CD1c-positive myeloid dendritic cell (primary cell): ENCODE measurements around the gene HSPA13.
"Not testable (repeated sequence)": the region's sequence is repeated elsewhere in the genome, so short reads cannot be mapped to it uniquely, and the experiment has no call there.

Experiments
- DNase-seq: peaks from one replicate; pipeline ENCODE4 v3.0.0-alpha.2; 2016; ENCODE audit errors: extremely low spot score

HSPA13 gene

DNA sequence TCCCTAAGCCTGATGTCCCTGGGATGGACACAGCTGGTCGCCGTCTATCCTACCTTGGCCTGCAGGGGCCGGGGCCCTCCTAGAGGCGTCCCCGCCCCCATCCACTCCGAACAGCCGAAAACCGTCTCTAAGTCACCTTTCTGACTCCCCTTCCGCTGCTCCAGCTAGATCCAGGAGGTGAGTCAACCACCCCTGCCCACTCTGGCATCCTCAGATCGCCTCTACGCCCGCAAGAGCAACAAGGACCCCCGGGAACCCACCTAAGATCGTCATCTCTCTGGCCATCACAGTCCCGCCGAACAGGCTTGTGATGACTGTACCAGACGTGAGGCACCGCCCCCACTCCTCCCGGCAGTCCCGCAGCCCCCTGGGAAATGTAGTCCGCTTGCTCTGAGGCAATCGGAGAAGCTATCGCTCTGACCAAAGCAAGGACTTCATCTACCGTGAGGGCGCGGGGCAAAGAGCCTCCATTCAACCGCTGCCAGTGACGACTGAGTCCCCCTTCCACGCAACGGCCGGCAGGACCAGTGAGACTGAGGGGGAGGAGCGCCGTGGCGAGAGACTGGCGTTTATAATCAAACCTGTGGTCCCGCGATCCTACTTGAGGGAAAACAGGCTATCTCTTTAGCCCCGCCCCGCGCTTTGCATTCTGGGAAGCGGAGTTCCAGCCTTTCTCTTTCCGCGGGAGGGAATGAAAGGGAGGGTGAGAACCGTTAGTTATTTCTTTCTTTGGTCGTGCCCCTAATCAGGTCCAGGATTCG, at the start of gene HSPA13:
Gene HSPA13 (minus strand): TSS at position 312 of the 761 bp plus-strand sequence. CDS start 27 bp downstream, at position 285.
- DNase-seq: peak; percentile 99

DNA sequence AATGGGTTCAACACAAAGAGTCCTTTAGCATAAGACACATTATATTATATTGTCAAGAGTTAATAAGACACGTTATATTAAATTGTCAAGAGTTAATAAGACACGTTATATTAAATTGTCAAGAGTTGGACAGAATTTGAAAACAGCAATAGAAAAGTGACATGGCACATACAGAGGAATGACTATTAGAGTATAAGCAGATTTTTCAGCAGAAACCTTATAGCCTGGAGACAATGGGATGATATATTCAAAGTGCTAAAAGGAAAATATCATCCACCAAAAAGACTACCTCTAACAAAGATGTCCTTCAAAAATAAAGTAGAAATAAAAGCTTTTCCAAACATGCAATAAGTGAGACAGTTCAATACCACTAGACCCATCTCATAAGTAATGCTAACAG, 36.0 kb upstream of the HSPA13 start:
- no peak for DNase-seq

DNA sequence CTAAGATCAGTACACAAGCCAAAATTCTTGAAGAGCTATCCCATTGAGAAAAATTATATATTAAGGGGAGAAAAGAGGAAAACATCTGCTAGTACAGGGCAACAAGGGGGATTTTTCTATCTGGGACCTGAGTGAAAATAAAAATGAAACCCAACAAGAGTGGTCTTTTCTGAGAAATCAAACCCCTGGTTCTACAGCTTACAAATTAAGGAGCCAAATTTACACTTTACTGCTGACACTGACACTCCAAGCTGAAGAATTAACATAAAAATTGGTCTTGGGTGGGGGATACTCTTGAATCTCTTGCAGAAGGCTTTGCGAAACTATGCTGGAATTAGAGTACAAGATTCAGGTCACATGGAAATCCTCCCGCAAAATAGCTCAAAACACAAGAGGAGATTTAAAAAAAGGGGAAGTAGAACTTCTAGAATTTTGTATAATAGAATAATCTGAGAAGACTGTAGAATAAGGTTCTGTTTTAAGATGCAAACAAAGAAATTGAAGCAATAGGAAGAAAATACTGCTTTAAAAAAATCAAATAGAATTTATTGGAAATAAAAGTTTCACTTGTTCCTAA, 32.1 kb upstream of the HSPA13 start:
- peak; percentile 13 for DNase-seq

- DNase-seq: no peak
Measured at GRCh38 chr21:14405962-14406361, 23.0 kb upstream of the HSPA13 start.

- DNase-seq: no peak
Measured at GRCh38 chr21:14405225-14405624, 22.3 kb upstream of the HSPA13 start.

DNA sequence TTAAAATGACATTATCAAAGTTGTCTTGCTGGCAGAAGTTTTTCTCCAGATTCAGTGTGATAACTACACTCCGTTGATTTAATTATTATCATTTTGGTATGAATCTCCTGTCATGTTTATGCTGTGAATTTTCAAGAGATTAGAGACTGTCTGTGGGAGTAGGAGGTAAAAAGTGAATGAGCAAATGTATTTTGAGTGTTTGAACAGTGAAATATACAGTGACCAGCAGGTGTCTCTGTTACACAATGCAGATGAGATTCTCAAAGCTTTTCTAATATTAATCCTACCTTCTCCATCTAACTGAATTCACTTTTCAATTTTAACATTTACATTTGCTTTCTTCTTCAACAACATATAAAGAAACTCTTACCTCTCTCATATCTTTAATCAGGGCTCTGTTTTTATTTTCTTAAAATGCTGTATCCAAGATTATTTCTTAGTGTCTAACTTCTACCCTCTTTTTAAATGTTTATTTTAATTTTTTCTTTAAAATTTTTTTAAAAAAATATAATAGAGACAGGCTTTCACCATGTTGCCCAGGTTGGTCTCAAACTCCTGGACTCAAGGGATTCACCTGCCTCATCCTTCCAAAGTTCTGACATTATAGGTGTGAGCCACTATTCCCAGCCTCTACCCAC, 20.9 kb upstream of the HSPA13 start:
- peak; percentile 55 for DNase-seq

DNA sequence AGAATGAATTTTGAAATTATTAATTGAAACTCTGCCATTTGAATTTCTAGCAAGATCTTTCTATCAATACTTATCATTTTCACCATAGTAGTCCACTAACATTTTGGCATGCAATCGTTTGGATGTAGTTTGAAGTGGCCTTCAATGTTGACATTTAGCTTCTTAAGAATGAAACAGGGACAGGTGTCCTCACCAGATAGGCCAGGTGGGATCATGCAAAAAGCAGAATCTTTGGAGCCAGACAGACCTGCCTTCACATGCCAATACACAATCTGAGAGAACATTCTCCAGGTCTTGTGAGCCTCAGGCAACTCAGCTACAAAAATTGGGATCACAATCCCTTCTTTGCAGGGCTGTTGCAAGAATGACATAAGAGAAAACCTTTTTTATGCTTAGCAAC, 18.3 kb upstream of the HSPA13 start:
- no peak for DNase-seq

DNA sequence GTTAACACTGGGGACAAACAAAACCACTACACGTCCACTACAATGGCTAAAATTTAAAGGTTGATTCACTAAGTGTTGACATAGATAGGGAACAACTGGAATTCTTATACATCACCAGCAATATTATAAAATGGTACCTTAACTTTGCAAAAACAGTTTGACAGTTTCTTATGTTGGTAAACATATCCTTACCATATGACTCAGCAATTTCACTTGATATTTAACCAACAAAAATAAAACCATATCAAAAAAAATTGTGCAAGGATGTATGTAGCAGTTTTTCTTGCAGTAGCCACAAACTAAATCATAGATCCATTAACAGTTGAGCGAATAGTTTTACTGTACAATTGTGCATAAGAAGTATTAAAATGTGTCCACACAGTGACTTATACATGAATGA, 5.3 kb upstream of the HSPA13 start:
- DNase-seq: no peak

- DNase-seq: no peak
Measured at GRCh38 chr21:14384453-14384852, 1.5 kb upstream of the HSPA13 start.

GRCh38 chr21:14383596-14384180, 742 bp upstream of the HSPA13 start:
- DNase-seq: peak; percentile 26

GRCh38 chr21:14382486-14382834, 486 bp downstream of the HSPA13 start:
- DNase-seq: no peak

GRCh38 chr21:14376854-14377253, 6.1 kb downstream of the HSPA13 start:
- no peak for DNase-seq

- DNase-seq: peak; percentile 17
Measured at GRCh38 chr21:14366998-14367397, 15.9 kb downstream of the HSPA13 start.

- DNase-seq: peak; percentile 20
Measured at GRCh38 chr21:14361958-14362357, 21.0 kb downstream of the HSPA13 start.

- no peak for DNase-seq
Measured at GRCh38 chr21:14358775-14359174, 24.2 kb downstream of the HSPA13 start.

DNA sequence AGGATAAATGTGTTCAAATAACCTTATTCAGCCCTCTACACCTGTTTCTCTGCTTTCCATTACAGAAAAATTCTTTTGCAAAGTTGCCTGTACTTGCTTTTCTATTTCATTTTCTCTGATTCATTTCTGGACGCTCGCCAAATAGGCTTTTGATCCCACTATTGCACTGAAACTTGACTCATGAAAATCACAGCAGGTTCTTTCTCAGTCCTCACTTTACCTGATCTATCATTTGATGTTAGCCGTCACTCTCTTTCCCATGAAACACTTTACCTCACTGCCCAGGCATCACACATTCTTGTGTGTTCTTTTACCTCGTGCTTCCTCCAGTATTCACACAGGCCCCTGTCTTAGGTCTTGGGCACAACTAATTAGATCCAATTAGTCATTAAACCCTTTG, 26.2 kb downstream of the HSPA13 start:
- no peak for DNase-seq

GRCh38 chr21:14354515-14354914, 28.4 kb downstream of the HSPA13 start:
- no peak for DNase-seq

DNA sequence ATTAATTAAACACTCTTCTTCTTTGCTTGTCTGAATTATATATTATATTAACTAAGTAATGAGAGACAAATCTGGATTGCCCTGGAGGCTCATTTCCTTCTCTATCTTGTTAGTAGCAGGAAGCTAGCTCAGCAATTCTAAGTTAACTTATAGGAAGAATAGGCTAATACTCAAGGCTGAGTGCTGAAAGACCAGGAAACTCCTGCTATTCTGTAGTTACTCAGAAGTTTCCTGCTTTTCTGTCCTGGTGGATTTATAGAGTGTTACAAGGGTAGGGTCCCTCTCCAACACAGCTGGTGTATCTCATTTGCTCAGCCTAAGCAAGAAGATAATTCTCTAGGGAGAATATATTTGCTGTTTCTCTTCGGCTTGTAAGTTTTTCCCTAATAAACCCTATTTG, 29.2 kb downstream of the HSPA13 start:
- no peak for DNase-seq

GRCh38 chr21:14353231-14353630, 29.7 kb downstream of the HSPA13 start:
- no peak for DNase-seq

GRCh38 chr21:14327346-14327745, 55.6 kb downstream of the HSPA13 start:
- not testable (repeated sequence) for DNase-seq

DNA sequence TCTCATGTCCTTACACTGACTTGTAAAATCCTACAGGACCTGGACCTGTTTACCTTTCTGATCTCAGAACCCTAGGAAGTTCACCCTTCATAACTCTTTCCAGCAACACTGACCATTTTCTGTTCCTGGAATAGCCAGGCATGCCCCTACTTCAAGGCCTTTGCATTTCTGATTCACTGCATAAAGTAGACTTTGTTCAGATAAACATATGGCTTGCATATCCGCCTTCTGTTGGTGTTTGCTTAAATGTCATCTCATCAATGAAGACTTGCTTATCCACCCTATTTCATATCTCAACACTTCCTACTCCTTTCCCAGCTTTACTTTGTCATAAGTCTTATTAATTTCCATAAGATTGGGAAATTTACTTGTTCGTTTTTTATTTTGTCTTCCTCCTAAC, 57.4 kb downstream of the HSPA13 start:
- no peak for DNase-seq
